Upper lobe of right lung (tissue), 1 donor: ENCODE results near the gene PRKCA. TPM values are rescaled to one million over a fixed set of nuclear protein-coding genes. Genes with fewer than 3 reads are reported as not detected.
"Not testable (repeated sequence)": the region's sequence is repeated elsewhere in the genome, so short reads cannot be mapped to it uniquely, and the experiment has no call there.

ENCODE experiments used
- ATAC-seq: fragments of 200-7000 bp; cut with Tn5 transposase; one replicate; pipeline ENCODE4 v1.9.1; 2020; ENCODE audit warnings: mild to moderate bottlenecking, moderate library complexity
- DNase-seq: peaks from one replicate; pipeline ENCODE4 v3.0.0-alpha.2; 2020
- H3K27ac ChIP-seq: fragments of 200-600 bp; one replicate; pipeline ENCODE4 v1.8.0; 2022
- H3K27me3 ChIP-seq: fragments of 200-600 bp; one replicate; pipeline ENCODE4 v1.8.0; 2022; ENCODE audit warnings: mild to moderate bottlenecking
- H3K36me3 ChIP-seq: fragments of 200-600 bp; one replicate; pipeline ENCODE4 v1.8.0; 2022
- H3K4me1 ChIP-seq: fragments of 200-600 bp; one replicate; pipeline ENCODE4 v1.8.0; 2022
- H3K4me3 ChIP-seq: fragments of 200-600 bp; one replicate; pipeline ENCODE4 v1.8.0; 2022; ENCODE audit warnings: mild to moderate bottlenecking
- H3K9me3 ChIP-seq: fragments of 200-600 bp; one replicate; pipeline ENCODE4 v1.8.0; 2022
- CTCF ChIP-seq: fragments of 200-600 bp; IDR thresholded peaks from one replicate; pipeline ENCODE4 v1.8.0; 2022; ENCODE audit warnings: antibody characterized with exemption
- intact Hi-C: fragments of 100-400 bp; cut with DNase I; formaldehyde crosslinking; loops from one replicate; pipeline ENCODE4 v1.11.0; 2022
- total RNA-seq: library from RNA; stranded (reverse); fragmentation: NEBNext Ultra II Directional; extraction: Animal tissue kit (Norgen Biotek cat#: 25700); gene quantifications from one replicate; pipeline ENCODE4 v1.2.1, GENCODE V29; 2021
- donor health status: DM: no; HTN: yes; CAD: no; lungs with severe emphysema.

PRKCA gene
- total RNA-seq, 1 donor from 2014 or later = 43.4 TPM

- H3K36me3 ChIP-seq = no peaks in the 10 kb centered on the region
- no peak for ATAC-seq
- TF ChIP-seq CTCF = no peak
- H3K9me3 ChIP-seq = no peaks in the 10 kb centered on the region
- H3K4me3 ChIP-seq = no peak overlapping the region
- no peak overlapping the region for H3K27ac ChIP-seq
- H3K27me3 ChIP-seq = no peaks in the 10 kb centered on the region
- no peak for DNase-seq
- peaks cover 12% of the 10 kb centered on the region for H3K4me1 ChIP-seq
- intact Hi-C loops = no loop called here
Observed at GRCh38 chr17:66474258-66474657, 171.8 kb downstream of the PRKCA start.

- no peak for ATAC-seq
- Histone ChIP-seq H3K4me3 (no peak overlapping the region), H3K36me3 (no peaks in the 10 kb centered on the region), H3K4me1 (peaks cover 5% of the 10 kb centered on the region), H3K27me3 (no peaks in the 10 kb centered on the region), H3K9me3 (no peaks in the 10 kb centered on the region), H3K27ac (no peak overlapping the region)
- DNase-seq = no peak
- no peak for TF ChIP-seq CTCF
- intact Hi-C loops = no loop called here
Observed at GRCh38 chr17:66474806-66475497, 172.5 kb downstream of the PRKCA start.

GRCh38 chr17:66476014-66476413, 173.6 kb downstream of the PRKCA start:
- TF ChIP-seq CTCF = no peak
- no peaks in the 10 kb centered on the region for H3K27me3 ChIP-seq
- intact Hi-C loops = no loop called here
- no peak overlapping the region for H3K27ac ChIP-seq
- no peak overlapping the region for H3K4me3 ChIP-seq
- DNase-seq (no peak), ATAC-seq (no peak)
- H3K9me3 ChIP-seq = no peaks in the 10 kb centered on the region
- H3K4me1 ChIP-seq = no peaks in the 10 kb centered on the region
- no peaks in the 10 kb centered on the region for H3K36me3 ChIP-seq

- DNase-seq (no peak), ATAC-seq (peak; percentile 64)
- Histone ChIP-seq H3K27ac (no peak overlapping the region), H3K4me3 (no peak overlapping the region), H3K27me3 (no peaks in the 10 kb centered on the region), H3K4me1 (no peaks in the 10 kb centered on the region), H3K36me3 (no peaks in the 10 kb centered on the region), H3K9me3 (no peaks in the 10 kb centered on the region)
- TF ChIP-seq CTCF = no peak
- intact Hi-C loops = no loop called here
Observed at GRCh38 chr17:66477615-66478283, 175.3 kb downstream of the PRKCA start.

- H3K4me1 ChIP-seq, H3K36me3 ChIP-seq, H3K9me3 ChIP-seq, DNase-seq, H3K27me3 ChIP-seq, H3K4me3 ChIP-seq, intact Hi-C loops, ATAC-seq, H3K27ac ChIP-seq: not testable (repeated sequence)
Observed at GRCh38 chr17:66479230-66479889, 176.9 kb downstream of the PRKCA start.

- intact Hi-C loops = no loop called here
- H3K27ac ChIP-seq = no peak overlapping the region
- no peak for DNase-seq
Observed at GRCh38 chr17:66480243-66480642, 177.8 kb downstream of the PRKCA start.

More at GRCh38 chr17:66480243-66480642, 177.8 kb downstream of the PRKCA start:
- Histone ChIP-seq H3K4me1 (no peaks in the 10 kb centered on the region), H3K36me3 (no peaks in the 10 kb centered on the region), H3K9me3 (no peaks in the 10 kb centered on the region), H3K4me3 (no peak overlapping the region), H3K27me3 (no peaks in the 10 kb centered on the region)
- ATAC-seq = no peak
- TF ChIP-seq CTCF = no peak
